Stimulated activated CD8-positive, alpha-beta memory T cell treated with anti-CD3 and anti-CD28 coated beads, Interleukin-12 subunit alpha, Interleukin-12 subunit beta, amount 100 ng/mL, for 24 hours (primary cell): ENCODE data around the gene POM121L2.
"Not testable (repeated sequence)": the region's sequence is repeated elsewhere in the genome, so short reads cannot be mapped to it uniquely, and the experiment has no call there.

ENCODE experiments used
- DNase-seq: peaks from one replicate; pipeline ENCODE4 v3.0.0-alpha.2; 2020; ENCODE audit errors: extremely low read depth

Gene POM121L2

DNA sequence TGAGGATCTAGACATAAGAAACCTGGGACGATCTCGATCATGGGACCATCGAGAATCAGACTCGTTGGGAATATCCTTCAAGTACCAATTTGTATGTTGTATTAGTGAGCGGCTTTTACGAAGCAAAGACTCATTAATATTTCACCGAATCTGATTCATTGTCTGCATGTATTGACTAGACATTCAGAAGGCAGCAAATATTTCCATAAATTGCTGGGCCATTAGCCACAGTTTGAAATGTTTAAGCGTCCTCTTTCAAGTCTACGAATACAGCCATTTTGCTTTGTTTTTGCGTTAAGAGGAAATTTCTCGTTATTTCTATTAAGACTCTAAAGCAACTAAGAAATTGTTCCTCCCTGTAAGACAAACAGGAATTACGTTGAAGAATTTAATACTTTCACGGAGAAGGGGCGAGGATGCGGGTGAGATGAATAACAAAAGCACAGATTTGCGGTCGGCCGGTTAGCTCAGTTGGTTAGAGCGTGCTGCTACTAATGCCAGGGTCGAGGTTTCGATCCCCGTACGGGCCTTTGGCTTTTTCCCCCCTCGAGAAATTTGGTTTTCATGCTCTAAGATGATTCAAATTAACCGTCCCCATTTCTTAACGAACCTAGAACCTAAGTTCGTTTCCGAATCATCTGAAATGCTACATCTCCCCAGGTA lies 18.5 kb downstream of the POM121L2 start:
- no peak for DNase-seq

DNA sequence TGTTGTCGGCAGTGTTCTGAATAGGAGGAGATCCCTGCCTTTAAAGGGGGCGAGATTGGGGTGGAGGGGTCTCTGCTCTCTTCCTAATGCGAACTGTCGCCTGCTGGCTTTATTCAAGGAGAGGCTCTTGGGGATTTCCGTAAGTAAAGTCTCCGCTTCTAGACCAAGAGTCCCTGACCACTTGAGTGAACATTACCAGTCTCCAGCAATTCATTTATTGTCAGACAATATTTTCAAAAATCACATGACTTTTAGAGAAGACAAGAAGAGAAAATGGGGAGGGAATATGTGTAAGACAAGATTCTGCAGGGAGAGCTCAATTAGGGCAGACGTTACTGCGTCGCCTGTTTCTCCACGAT lies 21.2 kb downstream of the POM121L2 start:
- no peak for DNase-seq

DNA sequence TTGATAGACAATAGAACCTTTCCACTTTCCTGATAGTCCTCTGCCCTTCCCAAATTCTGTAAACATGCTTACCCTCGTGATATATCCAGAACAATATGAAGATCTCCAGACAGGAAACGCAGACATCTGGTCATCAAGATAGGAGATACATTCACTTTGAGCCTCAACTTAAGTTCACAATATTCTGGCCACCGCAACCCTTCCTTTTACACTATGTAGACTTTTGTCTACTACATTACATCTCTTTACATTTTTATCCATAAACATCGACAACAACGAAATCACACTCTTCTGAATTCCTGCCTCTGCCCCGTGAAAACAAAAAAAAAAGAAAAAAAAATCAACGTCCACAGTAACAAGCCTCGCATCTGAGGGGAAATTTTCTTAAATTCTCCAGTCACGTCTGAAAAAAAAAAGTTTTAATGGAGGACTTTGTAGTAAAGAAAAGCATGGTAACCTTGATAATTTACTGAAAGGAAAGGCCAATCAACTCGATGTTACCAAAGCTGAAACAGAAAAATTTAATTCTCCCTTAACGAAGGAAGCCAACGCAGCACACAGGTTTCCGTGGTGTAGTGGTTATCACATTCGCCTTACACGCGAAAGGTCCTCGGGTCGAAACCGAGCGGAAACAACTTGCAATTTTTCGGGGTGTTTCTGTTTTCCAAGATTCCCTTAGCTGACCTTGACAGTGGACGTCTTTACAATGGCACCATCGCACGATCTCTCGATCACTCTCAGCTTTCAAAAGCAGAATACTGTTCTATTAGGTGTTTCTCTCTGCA lies 21.8 kb downstream of the POM121L2 start:
- no peak for DNase-seq

DNA sequence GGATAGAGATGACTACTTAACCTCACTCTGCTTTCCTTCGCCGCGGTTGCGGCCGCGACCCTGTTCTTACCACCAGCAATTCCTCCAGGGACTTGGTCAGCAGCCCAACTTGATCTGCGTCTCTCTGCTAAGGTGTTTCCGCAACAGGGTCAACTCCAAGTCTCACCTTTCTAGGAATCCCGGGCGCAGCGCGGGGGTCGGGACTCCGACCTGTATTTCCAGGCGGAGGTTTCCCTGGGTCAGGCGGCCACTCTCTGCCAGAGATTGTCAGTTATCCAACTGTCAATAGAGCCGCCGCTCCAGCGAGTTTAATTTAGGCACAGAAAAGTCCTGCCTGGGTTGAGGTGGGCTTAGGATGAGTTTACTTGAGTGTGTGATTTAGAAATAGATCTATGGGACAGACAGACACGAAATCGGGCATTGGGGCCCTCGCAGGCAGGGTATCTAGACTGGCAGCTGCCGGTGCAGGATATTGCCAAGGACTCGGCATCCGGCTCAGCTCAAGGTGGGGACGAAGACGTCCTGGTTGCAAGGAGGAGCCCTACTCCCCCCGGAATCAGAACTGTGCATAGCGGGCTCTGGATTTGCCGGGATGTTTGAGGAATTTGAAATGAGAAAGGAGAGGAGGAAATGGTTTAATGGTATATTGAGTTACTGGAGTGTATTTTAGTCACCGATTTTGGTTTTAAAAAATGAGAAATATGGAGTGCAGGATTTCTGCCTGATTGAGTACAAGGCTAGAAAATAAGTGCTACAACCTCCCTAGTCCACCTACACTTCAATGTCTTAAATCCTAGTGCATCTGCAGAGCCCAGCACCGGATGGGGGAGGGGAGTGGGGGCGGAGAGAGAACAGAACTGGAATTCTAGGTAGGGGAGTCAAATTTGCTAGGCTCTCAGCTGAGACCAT lies 23.7 kb downstream of the POM121L2 start:
- DNase-seq: no peak

DNA sequence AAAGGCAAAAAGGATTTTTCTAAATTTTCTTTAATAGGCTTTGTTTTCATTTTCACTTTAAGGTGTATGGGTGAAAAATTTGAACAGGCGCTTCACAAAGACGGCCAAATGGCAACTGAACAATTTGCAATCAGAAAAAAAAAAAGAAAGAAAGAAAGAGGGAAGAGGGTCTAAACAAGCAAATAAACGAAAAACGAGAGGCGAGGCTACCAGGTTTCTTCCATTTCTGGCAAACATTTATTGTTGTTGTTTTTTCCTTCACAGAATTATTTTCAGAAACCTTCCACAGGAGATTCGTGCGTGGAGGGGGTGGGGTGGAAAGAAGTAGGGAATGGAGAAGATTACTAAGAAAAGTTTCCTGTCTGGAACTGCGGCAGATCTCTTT lies 24.3 kb downstream of the POM121L2 start:
- no peak for DNase-seq

DNA sequence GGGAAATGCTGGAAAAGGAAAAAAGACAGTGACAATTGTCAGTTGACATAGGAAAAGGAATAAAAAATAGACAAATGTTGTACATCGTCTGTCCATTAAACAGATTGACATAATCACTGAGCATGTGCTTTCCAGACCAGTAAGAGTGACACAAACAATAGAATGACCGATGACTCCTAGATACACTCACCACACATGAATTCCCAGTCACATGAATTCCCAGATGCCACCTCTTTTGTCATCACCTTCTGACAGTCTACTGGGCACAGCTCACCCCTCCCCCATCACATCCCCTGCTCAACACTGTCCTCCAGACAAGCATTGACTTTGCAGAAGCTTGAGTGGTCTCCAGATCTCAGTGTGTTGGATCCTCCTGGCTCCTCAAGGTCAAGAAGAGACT lies 25.9 kb downstream of the POM121L2 start:
- DNase-seq: no peak

DNA sequence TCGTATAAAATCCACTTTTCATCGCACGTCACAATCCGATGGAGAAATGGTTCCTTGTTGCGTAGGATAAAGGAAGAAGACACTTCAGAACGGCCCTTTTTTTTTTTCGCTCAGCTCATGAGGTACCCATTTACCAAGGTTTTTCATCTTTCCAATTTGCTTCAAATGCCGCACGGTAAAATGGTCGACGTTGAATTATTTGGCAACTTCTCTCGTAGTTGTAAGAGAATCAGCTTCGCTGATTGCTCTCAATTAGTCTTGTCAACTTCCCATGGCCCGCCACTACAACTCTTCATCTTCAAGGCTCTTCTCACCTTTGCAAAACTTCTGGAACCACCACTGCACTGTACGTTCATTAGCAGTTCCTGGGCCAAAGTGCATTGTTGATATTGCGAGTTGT lies 28.8 kb downstream of the POM121L2 start:
- DNase-seq: no peak

DNA sequence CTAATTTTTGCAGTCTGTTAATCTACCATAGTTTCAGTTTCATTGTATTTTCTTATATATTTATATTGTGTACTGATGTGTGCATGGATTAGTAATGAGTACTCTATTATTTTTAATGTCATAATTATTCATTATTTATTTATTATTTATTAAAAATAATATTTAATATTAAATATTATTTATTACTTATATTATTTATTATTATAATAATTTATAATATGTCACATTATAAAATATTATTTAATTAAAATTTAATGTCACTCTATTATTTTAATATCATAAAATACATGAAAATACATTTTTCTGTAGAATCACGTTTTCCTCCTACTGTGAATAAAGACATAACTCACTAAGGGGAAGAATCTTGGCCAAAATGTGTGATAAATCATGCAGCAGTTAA lies 30.5 kb downstream of the POM121L2 start:
- no peak for DNase-seq

DNA sequence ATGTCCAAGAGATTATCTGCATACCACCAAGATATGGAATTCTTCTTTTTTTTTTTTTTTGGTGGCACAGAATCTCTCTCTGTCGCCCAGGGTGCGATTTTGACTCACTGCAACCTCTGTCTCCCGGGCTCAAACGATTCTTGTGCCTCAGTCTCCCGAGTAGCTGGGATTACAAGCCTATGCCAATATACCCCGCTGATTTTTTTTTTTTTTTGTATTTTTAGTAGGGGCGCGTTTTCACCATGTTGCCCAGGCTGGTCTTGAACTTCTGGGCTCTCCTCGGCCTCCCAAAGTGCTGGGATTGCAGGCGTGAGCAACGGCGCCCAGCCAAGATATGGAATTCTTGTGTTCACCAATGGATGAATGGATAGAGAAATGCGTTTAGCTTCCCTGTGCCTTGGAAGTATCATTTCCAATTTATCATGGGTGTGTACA lies 31.0 kb downstream of the POM121L2 start:
- DNase-seq: no peak

DNA sequence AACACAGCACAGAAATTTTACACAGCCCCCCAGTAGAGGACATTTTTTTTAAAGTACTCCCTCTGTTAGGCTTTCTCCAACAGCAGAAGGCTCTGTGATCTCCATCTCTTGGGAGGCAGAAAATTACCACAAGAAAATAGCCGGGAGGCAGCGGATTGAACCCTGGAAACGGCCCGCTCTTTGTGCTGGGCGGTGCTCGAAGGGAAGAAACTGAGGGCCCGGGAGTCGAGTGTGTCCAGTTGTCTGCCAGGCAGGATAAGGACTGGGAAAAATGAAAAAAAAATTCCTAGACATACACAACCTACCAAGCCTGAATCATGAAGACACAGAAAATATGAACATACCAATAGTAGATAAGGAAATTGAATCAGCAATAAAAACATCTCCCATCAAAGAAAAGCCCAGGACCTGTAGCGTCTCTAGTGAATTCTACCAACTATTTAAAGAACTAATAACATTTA lies 31.5 kb downstream of the POM121L2 start:
- DNase-seq: no peak

DNA sequence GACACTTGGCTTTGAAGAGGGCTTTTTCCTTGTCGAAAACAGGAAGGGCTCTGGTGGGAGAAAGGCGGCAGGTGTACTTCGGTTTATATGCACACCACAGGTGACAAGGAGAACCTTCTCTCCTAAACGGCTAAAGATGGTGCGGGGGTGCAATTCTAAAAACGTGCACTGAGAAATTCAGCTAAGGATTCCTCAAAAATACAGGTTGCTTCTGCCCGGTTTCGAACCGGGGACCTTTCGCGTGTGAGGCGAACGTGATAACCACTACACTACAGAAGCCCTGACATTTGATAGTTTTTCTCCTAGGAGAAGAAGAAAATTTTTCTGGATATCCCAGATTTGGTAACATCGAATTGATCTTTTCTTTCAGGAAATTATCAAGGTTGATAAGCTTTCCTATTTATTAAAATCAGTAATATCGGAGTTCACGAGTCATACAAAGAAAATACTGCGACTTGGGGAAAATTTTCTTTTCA lies 32.0 kb downstream of the POM121L2 start:
- DNase-seq: no peak

DNA sequence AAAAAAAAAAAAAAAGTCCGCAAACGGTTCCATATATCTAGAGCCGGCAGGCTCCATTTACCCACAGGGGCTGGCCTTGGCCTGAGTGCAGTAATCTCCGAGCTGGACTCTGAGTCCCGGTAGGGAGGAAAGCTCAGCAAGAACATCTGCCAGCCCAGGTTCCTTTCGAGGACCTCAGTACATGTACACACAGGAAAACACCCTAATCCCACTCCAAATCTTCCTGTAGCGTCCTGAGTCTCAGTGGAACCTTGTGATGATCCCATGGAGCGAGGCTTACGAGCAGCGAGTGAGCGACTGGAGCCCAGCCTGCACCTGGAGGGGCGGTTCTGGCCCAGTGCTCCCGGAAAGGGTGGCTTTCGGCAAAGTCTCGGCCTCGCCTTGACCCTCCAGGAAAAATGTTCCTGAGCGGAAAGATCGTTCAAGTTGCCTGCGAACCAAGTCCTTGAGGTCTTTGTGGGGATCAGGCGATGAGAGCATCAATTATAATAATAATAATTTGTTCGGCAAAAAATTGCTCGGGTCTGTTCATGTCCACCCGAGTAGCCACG lies 32.5 kb downstream of the POM121L2 start:
- no peak for DNase-seq

DNA sequence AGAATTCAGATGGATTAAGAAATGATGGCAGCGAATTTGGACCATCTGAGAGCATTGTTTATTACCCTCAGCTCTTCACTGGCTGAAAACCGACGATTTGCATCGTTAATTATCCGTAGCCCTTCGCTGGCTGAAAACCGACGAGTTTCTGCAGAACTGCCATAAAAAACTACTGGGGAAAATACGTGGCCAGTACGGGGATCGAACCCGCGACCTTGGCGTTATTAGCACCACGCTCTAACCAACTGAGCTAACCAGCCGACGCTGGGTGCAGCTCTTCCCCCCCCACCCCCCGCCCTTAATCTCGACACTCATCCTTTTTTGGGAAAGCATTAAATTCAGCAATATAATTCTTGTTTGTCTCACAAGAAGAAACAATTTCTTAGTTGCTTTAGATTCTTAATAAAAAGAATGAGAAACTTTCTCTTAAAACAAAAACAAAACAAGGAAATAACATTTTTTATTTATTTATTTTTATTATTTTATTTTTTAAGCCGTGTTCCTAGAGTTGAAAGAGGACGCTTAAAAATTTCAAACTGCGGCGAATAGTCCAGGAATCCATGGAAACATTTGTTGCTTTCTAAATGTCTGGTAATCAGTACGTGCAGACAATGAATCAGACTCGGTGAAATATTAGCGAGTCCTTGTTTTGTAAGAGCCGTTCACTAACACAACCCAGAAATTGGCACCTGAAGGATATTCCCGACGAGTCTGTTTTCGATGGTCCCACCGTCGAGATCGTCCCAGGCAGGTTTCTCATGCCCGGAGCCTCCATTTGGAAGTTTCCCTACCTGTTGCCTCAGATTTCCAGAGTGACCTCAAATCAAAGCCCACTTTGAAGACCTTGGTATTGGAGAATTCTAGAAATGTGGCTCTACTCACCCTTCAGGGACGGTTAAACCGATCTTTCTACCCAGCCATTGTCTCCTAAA lies 36.8 kb downstream of the POM121L2 start:
- no peak for DNase-seq

DNA sequence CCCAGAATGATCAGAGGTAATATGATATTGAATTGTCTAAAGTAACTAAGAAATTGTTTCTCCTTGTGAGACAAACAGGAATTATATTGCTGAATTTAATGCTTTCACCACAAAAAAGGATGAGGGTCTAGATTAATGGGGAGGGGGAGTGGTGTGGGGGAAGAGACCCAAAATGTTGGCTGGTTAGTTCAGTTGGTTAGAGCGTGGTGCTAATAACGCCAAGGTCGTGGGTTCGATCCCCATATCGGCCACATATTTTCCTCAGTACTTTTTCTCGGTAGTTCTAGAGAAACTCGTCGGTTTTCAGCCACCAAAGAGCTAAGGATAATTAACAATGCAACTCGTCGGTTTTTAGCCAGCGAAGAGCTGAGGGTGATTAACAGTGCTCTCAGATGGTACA lies 38.3 kb downstream of the POM121L2 start:
- DNase-seq: no peak

DNA sequence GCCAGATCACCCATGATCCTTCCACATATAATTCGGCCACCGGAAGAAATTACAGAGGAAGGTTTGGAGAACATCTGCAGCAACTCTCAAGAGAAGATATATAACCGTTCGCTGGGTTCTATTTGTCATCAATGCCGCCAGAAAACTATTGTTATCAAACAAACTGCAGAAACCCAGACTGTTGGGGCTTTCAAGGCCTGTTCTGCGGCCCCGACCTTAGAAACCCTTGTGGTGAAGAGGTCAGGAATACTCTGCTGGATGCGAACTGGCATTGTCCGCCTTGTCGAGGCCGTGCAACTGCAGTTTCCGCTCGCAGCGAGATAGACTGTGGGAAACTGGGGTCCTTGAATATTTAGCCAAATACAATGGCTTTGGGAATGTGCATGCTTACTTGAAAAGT lies 43.3 kb downstream of the POM121L2 start:
- DNase-seq: no peak

DNA sequence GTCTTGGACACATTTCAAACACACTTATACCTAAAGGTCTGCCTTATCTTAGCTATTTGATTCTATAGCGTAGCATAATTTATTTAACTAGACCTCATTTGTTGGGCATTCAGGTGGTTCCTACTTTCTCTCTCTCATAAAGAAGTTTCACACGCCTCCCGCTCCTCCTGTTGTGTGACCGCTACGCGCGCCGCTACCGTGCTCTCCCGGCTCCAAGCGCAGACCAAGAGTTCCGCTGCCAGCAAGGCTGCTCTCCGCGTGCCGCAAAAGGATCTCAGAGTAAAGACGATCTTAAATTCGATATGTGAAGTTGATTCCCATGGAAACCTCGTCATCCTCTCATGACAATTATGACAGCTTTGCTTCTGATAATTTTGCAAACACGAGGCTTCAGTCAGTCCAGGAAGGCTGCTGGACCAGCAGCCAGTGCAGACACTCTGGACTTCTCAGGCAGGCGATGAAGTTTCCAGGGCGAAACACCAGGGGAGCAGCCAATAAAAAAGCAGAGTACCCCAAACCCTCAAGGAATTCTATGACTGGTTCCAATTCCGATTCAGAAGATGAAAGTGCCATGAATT lies 44.1 kb downstream of the POM121L2 start:
- no peak for DNase-seq

DNA sequence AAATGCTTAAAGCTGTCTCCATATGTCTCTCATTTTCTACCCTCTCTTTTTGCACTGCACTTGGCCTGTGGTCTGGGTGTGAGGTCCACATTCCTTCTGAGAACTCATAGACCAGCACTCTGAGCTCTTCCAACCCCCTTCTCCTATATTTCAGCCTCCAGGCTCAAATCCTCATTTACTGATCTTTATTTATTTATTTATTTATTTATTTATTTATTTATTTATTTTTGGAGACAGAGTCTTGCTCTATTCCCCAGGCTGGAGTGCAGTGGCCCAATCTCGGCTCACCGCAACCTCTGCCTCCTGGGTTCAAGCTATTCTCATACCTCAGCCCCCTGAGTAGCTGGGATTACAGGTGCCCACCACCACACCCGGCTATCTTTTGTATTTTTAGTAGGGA lies 45.1 kb downstream of the POM121L2 start:
- not testable (repeated sequence) for DNase-seq

DNA sequence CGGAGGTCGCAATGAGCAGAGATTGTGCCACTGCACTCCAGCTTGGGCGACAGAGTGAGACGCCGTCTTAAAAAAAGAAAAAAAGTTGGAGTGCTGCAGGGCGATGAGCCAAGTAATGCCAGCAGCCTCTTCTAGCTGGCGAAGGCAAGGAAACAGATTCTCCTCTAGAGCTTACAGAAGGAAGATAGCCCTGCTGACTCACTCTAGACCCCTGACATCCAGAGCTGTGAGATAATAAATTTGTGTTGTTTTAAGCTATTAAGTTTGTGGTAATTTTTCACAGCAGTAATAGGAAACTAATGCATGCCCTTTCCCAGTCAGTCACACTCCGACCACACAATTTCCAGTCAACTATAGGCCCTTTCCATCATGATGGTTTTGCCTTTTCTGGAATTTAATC lies 48.2 kb downstream of the POM121L2 start:
- no peak for DNase-seq

DNA sequence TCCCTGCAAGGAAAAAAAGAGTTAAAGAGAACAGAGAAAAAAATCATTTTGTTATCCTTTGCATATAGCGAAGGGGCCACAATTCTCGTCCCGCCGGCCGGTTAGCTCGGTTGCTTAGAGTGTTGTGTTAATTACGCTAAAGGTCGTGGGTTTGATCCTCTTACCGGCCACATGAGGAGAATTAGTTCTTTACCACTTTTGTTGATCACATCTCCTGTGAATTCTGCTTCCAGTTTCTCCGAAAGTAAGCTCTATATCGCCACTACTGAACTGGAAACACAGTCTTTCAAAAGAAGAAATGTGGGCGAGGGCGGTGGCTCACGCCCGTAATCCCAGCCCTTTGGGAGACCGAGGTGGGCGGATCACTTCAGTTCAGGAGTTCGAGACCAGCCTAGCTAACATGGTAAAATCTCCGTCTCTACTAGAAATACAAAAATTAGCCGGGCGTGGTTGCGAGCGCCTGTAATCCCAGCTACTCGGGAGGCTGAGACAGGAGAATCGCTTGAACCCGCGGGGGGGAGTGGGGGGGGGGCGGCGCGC lies 51.2 kb downstream of the POM121L2 start:
- no peak for DNase-seq

DNA sequence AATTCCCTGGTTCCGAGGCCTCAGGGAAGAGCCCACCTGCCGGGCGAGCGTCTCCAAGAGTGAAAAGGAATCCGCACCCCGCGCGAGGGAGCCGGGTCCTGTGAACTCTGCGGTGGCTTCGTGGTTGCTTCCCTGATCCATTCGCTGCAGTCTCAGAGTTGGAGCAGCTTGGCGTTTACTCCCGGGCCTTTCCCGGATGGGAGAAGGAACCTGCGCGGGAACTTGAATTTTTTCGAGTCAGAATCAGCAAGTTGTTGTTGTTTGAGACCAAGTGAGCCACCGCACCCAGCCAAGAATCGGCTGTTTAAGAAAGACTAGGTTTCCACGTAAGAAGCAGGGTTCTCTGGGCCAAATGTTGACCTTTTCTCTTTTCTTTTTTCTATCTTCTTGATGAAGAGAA lies 51.7 kb downstream of the POM121L2 start:
- DNase-seq: no peak
